WERI-Rb-1 (cell line): Measurements from ENCODE around the gene MAP3K7CL.

ENCODE experiments used
- DNase-seq: peaks from one replicate; pipeline ENCODE4 v3.0.0-alpha.2; 2020
- H3K27ac ChIP-seq: fragments of 250-450 bp; sonication (Bioruptor Pico); 2 replicates; pipeline ENCODE4 v1.5.1; 2020; ENCODE audit warnings: mild to moderate bottlenecking, moderate library complexity
- H3K27me3 ChIP-seq: fragments of 250-450 bp; sonication (Bioruptor Pico); 2 replicates; pipeline ENCODE4 v1.5.1; 2021; ENCODE audit warnings: mild to moderate bottlenecking, low read depth, moderate library complexity; ENCODE audit not compliant: insufficient read depth, severe bottlenecking
- H3K36me3 ChIP-seq: fragments of 250-450 bp; sonication (Bioruptor Pico); 2 replicates; pipeline ENCODE4 v1.5.1; 2020; ENCODE audit warnings: mild to moderate bottlenecking, moderate library complexity
- H3K4me3 ChIP-seq: 2 replicates; pipeline ENCODE4 v1.5.1; 2011; ENCODE audit warnings: low read depth, mild to moderate bottlenecking, control low read depth, low read length
- H3K9me3 ChIP-seq: fragments of 250-450 bp; sonication (Bioruptor Pico); 2 replicates; pipeline ENCODE4 v1.5.1; 2021; ENCODE audit warnings: mild to moderate bottlenecking, moderate library complexity; ENCODE audit not compliant: severe bottlenecking
- CTCF ChIP-seq: IDR thresholded peaks from 2 replicates; pipeline ENCODE4 v1.5.1; 2011; ENCODE audit warnings: low read depth, mild to moderate bottlenecking, control low read depth, inconsistent platforms, low read length

Gene MAP3K7CL

DNA sequence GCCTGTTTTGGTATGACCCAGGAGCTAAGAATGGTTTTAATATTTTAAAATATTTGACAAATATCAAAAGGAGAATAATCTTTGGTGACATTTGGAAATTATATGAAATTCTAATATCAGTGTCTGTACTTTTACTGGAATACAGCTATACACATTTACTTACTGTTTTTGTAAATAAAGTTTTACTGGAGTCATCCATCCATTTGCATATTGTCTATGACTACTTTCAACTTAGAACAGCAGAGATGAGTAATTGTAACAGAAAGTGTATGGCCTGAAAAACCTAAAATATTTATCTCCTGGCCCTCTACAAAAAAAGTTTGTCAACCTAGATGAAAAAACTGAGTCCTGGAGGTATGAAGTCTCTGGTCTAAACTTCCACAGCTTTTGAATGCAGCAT lies 5.8 kb upstream of the MAP3K7CL start:
- Histone ChIP-seq H3K27ac (no peak overlapping the region), H3K4me3 (no peak overlapping the region), H3K36me3 (no peaks in the 10 kb centered on the region), H3K9me3 (no peaks in the 10 kb centered on the region), H3K27me3 (no peaks in the 10 kb centered on the region)
- TF ChIP-seq CTCF, result no peak
- no peak for DNase-seq

GRCh38 chr21:29125191-29125590 lies 5.3 kb upstream of the MAP3K7CL start:
- TF ChIP-seq CTCF, result no peak
- no peak for DNase-seq
- Histone ChIP-seq H3K4me3 (no peak overlapping the region), H3K27ac (no peak overlapping the region), H3K36me3 (no peaks in the 10 kb centered on the region), H3K9me3 (no peaks in the 10 kb centered on the region), H3K27me3 (no peaks in the 10 kb centered on the region)

DNA sequence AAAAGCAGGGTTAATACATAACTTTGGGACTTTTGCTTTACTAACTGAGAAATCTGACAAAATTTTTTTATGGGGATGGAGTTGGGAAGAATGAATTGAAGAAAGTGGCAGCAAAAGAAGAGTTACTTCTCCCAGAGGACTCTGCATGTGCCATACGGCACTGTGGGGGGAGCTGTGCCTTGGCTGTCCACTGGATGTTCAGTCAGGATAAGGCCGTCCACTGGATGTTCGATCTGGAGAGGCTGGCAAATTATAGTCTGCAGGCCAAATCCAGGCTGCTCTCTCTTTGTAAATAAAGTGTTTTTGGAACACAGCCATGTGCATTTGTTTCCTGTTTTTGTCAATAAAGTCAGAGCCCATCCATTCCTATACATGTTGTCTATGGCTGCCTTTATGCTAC lies 4.5 kb upstream of the MAP3K7CL start:
- H3K27me3 ChIP-seq, result no peaks in the 10 kb centered on the region
- DNase-seq, result no peak
- TF ChIP-seq CTCF, result no peak
- H3K9me3 ChIP-seq, result no peaks in the 10 kb centered on the region
- H3K36me3 ChIP-seq, result no peaks in the 10 kb centered on the region
- H3K27ac ChIP-seq, result no peak overlapping the region
- no peak overlapping the region for H3K4me3 ChIP-seq

- TF ChIP-seq CTCF, result no peak
- H3K4me3 ChIP-seq, result no peak overlapping the region
Measured at GRCh38 chr21:29133241-29133640, 2.8 kb downstream of the MAP3K7CL start.

GRCh38 chr21:29133796-29134195 lies 3.4 kb downstream of the MAP3K7CL start:
- no peaks in the 10 kb centered on the region for H3K9me3 ChIP-seq
- H3K4me3 ChIP-seq, result no peak overlapping the region
- TF ChIP-seq CTCF, result no peak
- H3K27me3 ChIP-seq, result no peaks in the 10 kb centered on the region
- no peak for DNase-seq
- H3K27ac ChIP-seq, result no peak overlapping the region
- no peaks in the 10 kb centered on the region for H3K36me3 ChIP-seq

More at GRCh38 chr21:29133241-29133640, 2.8 kb downstream of the MAP3K7CL start:
- Histone ChIP-seq H3K27ac (no peak overlapping the region), H3K36me3 (no peaks in the 10 kb centered on the region), H3K9me3 (no peaks in the 10 kb centered on the region), H3K27me3 (no peaks in the 10 kb centered on the region)
- DNase-seq, result no peak

DNA sequence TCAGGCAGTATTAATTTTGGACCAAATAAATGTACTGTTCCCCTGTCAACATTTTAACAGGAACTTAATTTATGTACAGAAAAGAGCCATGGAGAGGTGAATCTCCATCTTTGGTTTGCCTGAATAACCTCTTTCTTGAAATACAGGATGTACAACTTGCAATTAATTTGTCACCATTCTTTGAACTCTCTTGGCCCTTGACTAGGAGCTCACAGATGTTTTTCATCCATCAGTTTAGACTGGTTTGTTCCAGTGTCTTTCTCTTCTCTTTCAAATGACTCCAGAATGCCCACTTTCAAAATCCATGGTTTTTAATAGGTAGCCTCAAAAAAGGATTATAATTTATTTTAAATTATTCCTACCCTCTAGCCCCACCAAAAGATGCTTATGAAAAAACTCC lies 5.0 kb downstream of the MAP3K7CL start:
- Histone ChIP-seq H3K9me3 (no peaks in the 10 kb centered on the region), H3K27me3 (no peaks in the 10 kb centered on the region), H3K36me3 (no peaks in the 10 kb centered on the region), H3K27ac (no peak overlapping the region), H3K4me3 (no peak overlapping the region)
- TF ChIP-seq CTCF, result no peak
- no peak for DNase-seq
